Adrenal gland (tissue), 12 donors: ENCODE data around the gene FHIT. TPM values are rescaled to one million over a fixed set of nuclear protein-coding genes. Genes with fewer than 3 reads are reported as not detected.

Experiments
- DNase-seq, 7 donors: peaks; one replicate each; pipeline ENCODE4 v3.0.0-alpha.2; 2019 to 2020
- H3K27ac ChIP-seq, 5 donors: fragments of 200-600 bp; sonication (generic) in 4 of 5; 1 replicate in 3 of 5; 2 replicates in 2 of 5; pipeline versions ENCODE4 v1.5.1 to v1.8.0; 2016 to 2020; ENCODE audit warnings: mild to moderate bottlenecking in 1 of 5
- H3K27me3 ChIP-seq: fragments of 200-600 bp; 2 replicates; pipeline ENCODE4 v1.8.0; 2021
- H3K36me3 ChIP-seq, 2 donors: fragments of 200-600 bp; replicated peaks in 1 of 2; 1 replicate in 1 of 2; 2 replicates in 1 of 2; pipeline versions ENCODE4 v1.5.1 to v1.8.0; 2018 to 2022
- H3K4me1 ChIP-seq, 2 donors: fragments of 200-600 bp; replicated peaks in 1 of 2; 1 replicate in 1 of 2; 2 replicates in 1 of 2; pipeline versions ENCODE4 v1.5.1 to v1.8.0; 2018 to 2021
- H3K4me3 ChIP-seq, 4 donors: fragments of 200-600 bp; sonication (generic) in 3 of 4; one replicate each; pipeline ENCODE4 v1.5.1; 2016 to 2018
- H3K9me3 ChIP-seq, 3 donors: fragments of 200-600 bp; sonication (generic) in 1 of 3; replicated peaks in 1 of 3; 1 replicate in 2 of 3; 2 replicates in 1 of 3; pipeline versions ENCODE4 v1.5.1 to v1.8.0; 2016 to 2021
- CTCF ChIP-seq, 6 experiments: fragments of 450-650 bp in 4 of 6; fragments of 200-600 bp in 2 of 6; sonication (generic) in 1 of 6; IDR thresholded peaks; 1 replicate in 5 of 6; 2 replicates in 1 of 6; pipeline versions ENCODE4 v1.5.1 to v1.8.0; 2016 to 2021; ENCODE audit warnings: antibody characterized with exemption in 6 of 6, mild to moderate bottlenecking in 2 of 6, moderate library complexity in 1 of 6
- POLR2A ChIP-seq, 2 donors: fragments of 450-650 bp; IDR thresholded peaks; one replicate each; pipeline ENCODE4 v1.6.1; 2017; ENCODE audit warnings: antibody characterized with exemption in 2 of 2, mild to moderate bottlenecking in 2 of 2, moderate library complexity in 1 of 2
- WGBS, 4 donors: extraction: QIAGEN DNeasy Blood & Tissue Kit in 2 of 4; methylation state at CpG; one replicate each; pipeline versions ENCODE4 v1.1.5 to v1.1.7; 2013 to 2017; 5-methylcytosine and 5-hydroxymethylcytosine counted together
- intact Hi-C, 2 donors: fragments of 100-400 bp; cut with DNase I; formaldehyde crosslinking; loops; one replicate each; pipeline versions ENCODE4 v1.14.1 to v1.15.0; 2022 to 2023
- polyA plus RNA-seq, 3 donors: library from polyadenylated mRNA; stranded (reverse); fragments of 200-250 nt in 2 of 3; fragments of 350-450 nt in 1 of 3; fragmentation: Illumina TruSeq in 1 of 3; extraction: RNeasy Lipid Tissue Mini Kit (QIAGEN cat#74804) in 1 of 3; gene quantifications; one replicate each; pipeline ENCODE4 v1.2.3, GENCODE V29; 2013 to 2014
- total RNA-seq, 9 donors: library from RNA; depleted of rRNA in 4 of 9; stranded (reverse); fragments of >200 nt in 4 of 9; fragments of 120-200 nt in 1 of 9; fragmentation: NEBNext Ultra II Directional in 1 of 9; extraction: Animal tissue kit (Norgen Biotek cat#: 25700) in 1 of 9; gene quantifications; one replicate each; pipeline versions ENCODE4 v1.1.0 to v1.2.4, GENCODE V29; 2013 to 2023
- donor health status: healthy with polysubstance abuse.
- donor health status: Bipolar disorder and iron deficiency.
- donor health status: DM: yes; HTN: yes; CAD: no.
- donor health status: DM: no; HTN: no; CAD: no.
- donor health status: DM: no; HTN: no; CAD: no.
- donor health status: DM: yes; HTN: yes; CAD: no.

FHIT gene
- total and polyA plus RNA-seq, 12 donors = 14.1 to 43.9 (median 28.8) TPM

- Histone ChIP-seq H3K4me3 (no peak overlapping the region), H3K4me1 (no peaks in the 10 kb centered on the region), H3K9me3 (no peaks in the 10 kb centered on the region), H3K27ac (no peak overlapping the region), H3K27me3 (no peaks in the 10 kb centered on the region), H3K36me3 (no peaks in the 10 kb centered on the region)
- intact Hi-C loops = no loop called here
- no peak for TF ChIP-seq CTCF (IDR thresholded peaks at IDR 0.05)
- no peak for DNase-seq
- WGBS, 4 donors = 66 to 93% (median 85%) methylated on average over 2 of the region's 2 CpGs
Measured at GRCh38 chr3:59908280-59908679, 1343.0 kb downstream of the FHIT start.

GRCh38 chr3:59904296-59904695 lies 1347.0 kb downstream of the FHIT start:
- no peak overlapping the region for H3K4me3 ChIP-seq
- intact Hi-C loops = no loop called here

GRCh38 chr3:59899061-59899460 lies 1352.2 kb downstream of the FHIT start:
- H3K36me3 ChIP-seq = no peaks in the 10 kb centered on the region
- no peak for DNase-seq
- no peak overlapping the region for H3K4me3 ChIP-seq
- no peak overlapping the region for H3K27ac ChIP-seq
- no peak for TF ChIP-seq CTCF (IDR thresholded peaks at IDR 0.05)
- no peak for TF ChIP-seq POLR2A (IDR thresholded peaks at IDR 0.05)
- 90 to 100% (median 96%) methylated on average over 1 of the region's 1 CpG for WGBS, 4 donors
- no peaks in the 10 kb centered on the region for H3K9me3 ChIP-seq
- H3K27me3 ChIP-seq = no peaks in the 10 kb centered on the region
- H3K4me1 ChIP-seq = no peaks in the 10 kb centered on the region
- intact Hi-C loops = no loop called here

More at GRCh38 chr3:59904296-59904695, 1347.0 kb downstream of the FHIT start:
- no peak for DNase-seq
- no peak overlapping the region for H3K27ac ChIP-seq
- no peaks in the 10 kb centered on the region for H3K9me3 ChIP-seq
- TF ChIP-seq CTCF (IDR thresholded peaks at IDR 0.05) (no peak), POLR2A (IDR thresholded peaks at IDR 0.05) (no peak)
- 89 to 96% (median 92%) methylated on average over 3 of the region's 3 CpGs for WGBS, 4 donors
- no peaks in the 10 kb centered on the region for H3K4me1 ChIP-seq
- H3K36me3 ChIP-seq = no peaks in the 10 kb centered on the region
- H3K27me3 ChIP-seq = no peaks in the 10 kb centered on the region

- no peak for DNase-seq
- no peaks in the 10 kb centered on the region for H3K27me3 ChIP-seq
- intact Hi-C loops = no loop called here
- H3K4me1 ChIP-seq = no peaks in the 10 kb centered on the region
- no peaks in the 10 kb centered on the region for H3K9me3 ChIP-seq
- H3K27ac ChIP-seq = no peak overlapping the region
- no peak for TF ChIP-seq POLR2A (IDR thresholded peaks at IDR 0.05)
- no peak for TF ChIP-seq CTCF (IDR thresholded peaks at IDR 0.05)
- WGBS, 4 donors = 79 to 92% (median 80%) methylated on average over 3 of the region's 3 CpGs
- H3K4me3 ChIP-seq = no peak overlapping the region
- H3K36me3 ChIP-seq = no peaks in the 10 kb centered on the region
Measured at GRCh38 chr3:59895972-59896371, 1355.3 kb downstream of the FHIT start.
